LNCaP clone FGC (cell line): ENCODE results near the gene KCNJ6.

Experiments
- DNase-seq: peaks from one replicate; pipeline ENCODE4 v3.0.0-alpha.2; 2011; ENCODE audit warnings: low read depth
- H3K4me3 ChIP-seq: 2 replicates; pipeline ENCODE4 v1.5.1; 2011; ENCODE audit warnings: mild to moderate bottlenecking, low read depth, low read length, control low read depth
- CTCF ChIP-seq: IDR thresholded peaks from 2 replicates; pipeline ENCODE4 v1.5.1; 2012; ENCODE audit warnings: mild to moderate bottlenecking; ENCODE audit not compliant: control insufficient read depth, insufficient read depth; ENCODE audit errors: extremely low read depth

KCNJ6 gene

GRCh38 chr21:37683396-37684114, 232.7 kb downstream of the KCNJ6 start:
- no peak for DNase-seq
- no peak for TF ChIP-seq CTCF
- no peak overlapping the region for H3K4me3 ChIP-seq

- H3K4me3 ChIP-seq = no peak overlapping the region
- no peak for TF ChIP-seq CTCF
- no peak for DNase-seq
These were observed 233.3 kb downstream of the KCNJ6 start for GRCh38 chr21:37682966-37683365.

- TF ChIP-seq CTCF = no peak
- no peak for DNase-seq
- no peak overlapping the region for H3K4me3 ChIP-seq
These were observed 239.3 kb downstream of the KCNJ6 start for GRCh38 chr21:37677006-37677405.

GRCh38 chr21:37675202-37675801, 241.0 kb downstream of the KCNJ6 start:
- TF ChIP-seq CTCF = peak; percentile 93
- no peak for DNase-seq
- no peak overlapping the region for H3K4me3 ChIP-seq

GRCh38 chr21:37673801-37674575, 242.3 kb downstream of the KCNJ6 start:
- H3K4me3 ChIP-seq = no peak overlapping the region
- DNase-seq = no peak
- TF ChIP-seq CTCF = no peak

GRCh38 chr21:37671381-37671780, 244.9 kb downstream of the KCNJ6 start:
- DNase-seq = no peak
- no peak overlapping the region for H3K4me3 ChIP-seq
- no peak for TF ChIP-seq CTCF
